ENCODE measurements around the gene PRKCH. TPM values are rescaled to one million over a fixed set of nuclear protein-coding genes. Genes with fewer than 3 reads are reported as not detected.

Gene PRKCH
- total and polyA plus RNA-seq, 9 of the 15 experiments (the other 6 are each of a cell fraction or from before 2014, with no cell fraction given): 0.61 to 4.4 (median 4.0) TPM

DNA sequence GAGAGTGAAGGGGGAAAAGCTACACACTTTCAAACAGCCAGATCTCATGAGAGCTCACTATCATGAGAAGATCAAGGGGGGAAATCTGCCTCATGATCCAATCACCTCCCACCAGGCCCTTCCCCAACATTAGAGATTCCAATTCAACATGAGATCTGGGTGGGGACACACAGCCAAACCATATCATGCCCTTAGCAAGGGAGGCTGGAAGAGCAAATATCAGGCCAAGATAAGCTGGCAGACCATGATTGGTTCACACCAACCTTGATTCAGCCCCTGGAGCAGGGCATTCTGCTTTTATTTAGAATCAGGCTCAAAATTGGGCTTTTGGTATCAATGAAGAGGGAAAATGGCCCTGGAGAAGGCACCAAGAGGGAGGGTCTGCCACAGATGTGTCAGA lies 137.4 kb downstream of the PRKCH start (continued):
- TF ChIP-seq, protein P1, sequence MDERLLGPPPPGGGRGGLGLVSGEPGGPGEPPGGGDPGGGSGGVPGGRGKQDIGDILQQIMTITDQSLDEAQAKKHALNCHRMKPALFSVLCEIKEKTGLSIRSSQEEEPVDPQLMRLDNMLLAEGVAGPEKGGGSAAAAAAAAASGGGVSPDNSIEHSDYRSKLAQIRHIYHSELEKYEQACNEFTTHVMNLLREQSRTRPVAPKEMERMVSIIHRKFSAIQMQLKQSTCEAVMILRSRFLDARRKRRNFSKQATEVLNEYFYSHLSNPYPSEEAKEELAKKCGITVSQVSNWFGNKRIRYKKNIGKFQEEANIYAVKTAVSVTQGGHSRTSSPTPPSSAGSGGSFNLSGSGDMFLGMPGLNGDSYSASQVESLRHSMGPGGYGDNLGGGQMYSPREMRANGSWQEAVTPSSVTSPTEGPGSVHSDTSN (CRISPR knock-in tag; IDR thresholded peaks at IDR 0.05; ENCODE audit: low read depth): no peak
- TF ChIP-seq, protein P1 (tag; conservative IDR thresholded peaks at IDR 0.05; ENCODE audit: low read depth): no peak
- TF ChIP-seq, protein P2, sequence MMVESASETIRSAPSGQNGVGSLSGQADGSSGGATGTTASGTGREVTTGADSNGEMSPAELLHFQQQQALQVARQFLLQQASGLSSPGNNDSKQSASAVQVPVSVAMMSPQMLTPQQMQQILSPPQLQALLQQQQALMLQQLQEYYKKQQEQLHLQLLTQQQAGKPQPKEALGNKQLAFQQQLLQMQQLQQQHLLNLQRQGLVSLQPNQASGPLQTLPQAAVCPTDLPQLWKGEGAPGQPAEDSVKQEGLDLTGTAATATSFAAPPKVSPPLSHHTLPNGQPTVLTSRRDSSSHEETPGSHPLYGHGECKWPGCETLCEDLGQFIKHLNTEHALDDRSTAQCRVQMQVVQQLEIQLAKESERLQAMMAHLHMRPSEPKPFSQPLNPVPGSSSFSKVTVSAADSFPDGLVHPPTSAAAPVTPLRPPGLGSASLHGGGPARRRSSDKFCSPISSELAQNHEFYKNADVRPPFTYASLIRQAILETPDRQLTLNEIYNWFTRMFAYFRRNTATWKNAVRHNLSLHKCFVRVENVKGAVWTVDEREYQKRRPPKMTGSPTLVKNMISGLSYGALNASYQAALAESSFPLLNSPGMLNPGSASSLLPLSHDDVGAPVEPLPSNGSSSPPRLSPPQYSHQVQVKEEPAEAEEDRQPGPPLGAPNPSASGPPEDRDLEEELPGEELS (CRISPR knock-in tag; IDR thresholded peaks at IDR 0.05; ENCODE audit: borderline replicate concordance): no peak
- TF ChIP-seq, protein P3, sequence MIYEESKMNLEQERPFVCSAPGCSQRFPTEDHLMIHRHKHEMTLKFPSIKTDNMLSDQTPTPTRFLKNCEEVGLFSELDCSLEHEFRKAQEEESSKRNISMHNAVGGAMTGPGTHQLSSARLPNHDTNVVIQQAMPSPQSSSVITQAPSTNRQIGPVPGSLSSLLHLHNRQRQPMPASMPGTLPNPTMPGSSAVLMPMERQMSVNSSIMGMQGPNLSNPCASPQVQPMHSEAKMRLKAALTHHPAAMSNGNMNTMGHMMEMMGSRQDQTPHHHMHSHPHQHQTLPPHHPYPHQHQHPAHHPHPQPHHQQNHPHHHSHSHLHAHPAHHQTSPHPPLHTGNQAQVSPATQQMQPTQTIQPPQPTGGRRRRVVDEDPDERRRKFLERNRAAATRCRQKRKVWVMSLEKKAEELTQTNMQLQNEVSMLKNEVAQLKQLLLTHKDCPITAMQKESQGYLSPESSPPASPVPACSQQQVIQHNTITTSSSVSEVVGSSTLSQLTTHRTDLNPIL (CRISPR knock-in tag; IDR thresholded peaks at IDR 0.05): no peak
- TF ChIP-seq PHF8 (IDR thresholded peaks at IDR 0.05; ENCODE audit: borderline replicate concordance, low read length) (no peak), EHMT2 (IDR thresholded peaks at IDR 0.05) (no peak), CHD4 (IDR thresholded peaks at IDR 0.05; ENCODE audit: insufficient read depth, insufficient replicate concordance, low read depth, low read length, poor library complexity, severe bottlenecking) (no peak), POLR2H (tag; IDR thresholded peaks at IDR 0.05; ENCODE audit: low read depth) (no peak), TFAM (CRISPR knock-in tag; conservative IDR thresholded peaks at IDR 0.05) (no peak), EP300 (IDR thresholded peaks at IDR 0.05; ENCODE audit: low read length) (no peak)
- TF ChIP-seq, protein P4, sequence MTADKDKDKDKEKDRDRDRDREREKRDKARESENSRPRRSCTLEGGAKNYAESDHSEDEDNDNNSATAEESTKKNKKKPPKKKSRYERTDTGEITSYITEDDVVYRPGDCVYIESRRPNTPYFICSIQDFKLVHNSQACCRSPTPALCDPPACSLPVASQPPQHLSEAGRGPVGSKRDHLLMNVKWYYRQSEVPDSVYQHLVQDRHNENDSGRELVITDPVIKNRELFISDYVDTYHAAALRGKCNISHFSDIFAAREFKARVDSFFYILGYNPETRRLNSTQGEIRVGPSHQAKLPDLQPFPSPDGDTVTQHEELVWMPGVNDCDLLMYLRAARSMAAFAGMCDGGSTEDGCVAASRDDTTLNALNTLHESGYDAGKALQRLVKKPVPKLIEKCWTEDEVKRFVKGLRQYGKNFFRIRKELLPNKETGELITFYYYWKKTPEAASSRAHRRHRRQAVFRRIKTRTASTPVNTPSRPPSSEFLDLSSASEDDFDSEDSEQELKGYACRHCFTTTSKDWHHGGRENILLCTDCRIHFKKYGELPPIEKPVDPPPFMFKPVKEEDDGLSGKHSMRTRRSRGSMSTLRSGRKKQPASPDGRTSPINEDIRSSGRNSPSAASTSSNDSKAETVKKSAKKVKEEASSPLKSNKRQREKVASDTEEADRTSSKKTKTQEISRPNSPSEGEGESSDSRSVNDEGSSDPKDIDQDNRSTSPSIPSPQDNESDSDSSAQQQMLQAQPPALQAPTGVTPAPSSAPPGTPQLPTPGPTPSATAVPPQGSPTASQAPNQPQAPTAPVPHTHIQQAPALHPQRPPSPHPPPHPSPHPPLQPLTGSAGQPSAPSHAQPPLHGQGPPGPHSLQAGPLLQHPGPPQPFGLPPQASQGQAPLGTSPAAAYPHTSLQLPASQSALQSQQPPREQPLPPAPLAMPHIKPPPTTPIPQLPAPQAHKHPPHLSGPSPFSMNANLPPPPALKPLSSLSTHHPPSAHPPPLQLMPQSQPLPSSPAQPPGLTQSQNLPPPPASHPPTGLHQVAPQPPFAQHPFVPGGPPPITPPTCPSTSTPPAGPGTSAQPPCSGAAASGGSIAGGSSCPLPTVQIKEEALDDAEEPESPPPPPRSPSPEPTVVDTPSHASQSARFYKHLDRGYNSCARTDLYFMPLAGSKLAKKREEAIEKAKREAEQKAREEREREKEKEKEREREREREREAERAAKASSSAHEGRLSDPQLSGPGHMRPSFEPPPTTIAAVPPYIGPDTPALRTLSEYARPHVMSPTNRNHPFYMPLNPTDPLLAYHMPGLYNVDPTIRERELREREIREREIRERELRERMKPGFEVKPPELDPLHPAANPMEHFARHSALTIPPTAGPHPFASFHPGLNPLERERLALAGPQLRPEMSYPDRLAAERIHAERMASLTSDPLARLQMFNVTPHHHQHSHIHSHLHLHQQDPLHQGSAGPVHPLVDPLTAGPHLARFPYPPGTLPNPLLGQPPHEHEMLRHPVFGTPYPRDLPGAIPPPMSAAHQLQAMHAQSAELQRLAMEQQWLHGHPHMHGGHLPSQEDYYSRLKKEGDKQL (CRISPR knock-in tag; IDR thresholded peaks at IDR 0.05; ENCODE audit: borderline replicate concordance): no peak
- TF ChIP-seq, protein P5, sequence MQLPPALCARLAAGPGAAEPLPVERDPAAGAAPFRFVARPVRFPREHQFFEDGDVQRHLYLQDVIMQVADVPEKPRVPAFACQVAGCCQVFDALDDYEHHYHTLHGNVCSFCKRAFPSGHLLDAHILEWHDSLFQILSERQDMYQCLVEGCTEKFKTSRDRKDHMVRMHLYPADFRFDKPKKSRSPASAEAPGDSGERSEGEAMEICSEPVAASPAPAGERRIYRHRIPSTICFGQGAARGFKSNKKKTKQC (CRISPR knock-in tag; IDR thresholded peaks at IDR 0.05): no peak
